NT2/D1 (cell line): ENCODE measurements around the gene COL18A1.
A peak's percentile ranks its signal among the peaks of the same experiment; 100 is the strongest.

ENCODE experiments used
- DNase-seq: peaks from one replicate; pipeline ENCODE4 v3.0.0-alpha.2; 2011; ENCODE audit warnings: low read depth, low spot score
- H3K27me3 ChIP-seq: 2 replicates; pipeline ENCODE4 v1.6.0; 2011; ENCODE audit warnings: mild to moderate bottlenecking; ENCODE audit not compliant: insufficient read length, insufficient read depth
- H3K36me3 ChIP-seq: 2 replicates; pipeline ENCODE4 v1.6.1; 2011; ENCODE audit warnings: mild to moderate bottlenecking, low read length, mixed read lengths; ENCODE audit not compliant: insufficient read depth, insufficient read length
- H3K4me1 ChIP-seq: 2 replicates; pipeline ENCODE4 v1.5.1; 2011; ENCODE audit not compliant: insufficient read depth, insufficient read length
- H3K4me3 ChIP-seq: 2 replicates; pipeline ENCODE4 v1.5.1; 2011; ENCODE audit warnings: low read depth; ENCODE audit not compliant: insufficient read length
- H3K9ac ChIP-seq: 2 replicates; pipeline ENCODE4 v1.6.0; 2011; ENCODE audit warnings: low read depth; ENCODE audit not compliant: insufficient read length
- H3K9me3 ChIP-seq: 2 replicates; pipeline ENCODE4 v1.5.1; 2011; ENCODE audit warnings: mild to moderate bottlenecking, low read length; ENCODE audit not compliant: insufficient read depth
- SUZ12 ChIP-seq: IDR thresholded peaks from 2 replicates; pipeline ENCODE4 v1.6.1; 2011; ENCODE audit not compliant: insufficient read length, insufficient read depth; ENCODE audit errors: extremely low read depth
- YY1 ChIP-seq: IDR thresholded peaks from 2 replicates; pipeline ENCODE4 v1.6.1; 2011; ENCODE audit not compliant: insufficient read length, insufficient read depth
- ZNF274 ChIP-seq: IDR thresholded peaks from 2 replicates; pipeline ENCODE4 v1.6.1; 2011; ENCODE audit warnings: mild to moderate bottlenecking, low read depth, low read length

COL18A1 gene

GRCh38 chr21:45453308-45453950, 48.5 kb downstream of the COL18A1 start:
- Histone ChIP-seq H3K9me3 (peaks cover 10% of the 10 kb centered on the region; the same call in 1 of the 2 replicates), H3K4me1 (peaks cover 39% of the 10 kb centered on the region), H3K27me3 (no peaks in the 10 kb centered on the region), H3K4me3 (no peak overlapping the region), H3K36me3 (peaks cover 90% of the 10 kb centered on the region), H3K9ac (no peak overlapping the region)
- DNase-seq: no peak
- no peak for TF ChIP-seq SUZ12
- no peak for TF ChIP-seq ZNF274
- TF ChIP-seq YY1: no peak

- no peaks in the 10 kb centered on the region for H3K27me3 ChIP-seq
- TF ChIP-seq YY1: no peak
- TF ChIP-seq ZNF274: no peak
- no peak for TF ChIP-seq SUZ12
- no peak for DNase-seq
- H3K9me3 ChIP-seq: peaks cover 10% of the 10 kb centered on the region; the same call in 1 of the 2 replicates
- peaks cover 90% of the 10 kb centered on the region for H3K36me3 ChIP-seq
- H3K9ac ChIP-seq: peak overlapping the region; percentile 39
- H3K4me1 ChIP-seq: peaks cover 43% of the 10 kb centered on the region
- no peak overlapping the region for H3K4me3 ChIP-seq
Observed at GRCh38 chr21:45454060-45454925, 49.3 kb downstream of the COL18A1 start.

GRCh38 chr21:45454926-45455673, 50.1 kb downstream of the COL18A1 start:
- TF ChIP-seq ZNF274 (no peak), SUZ12 (no peak), YY1 (no peak)
- Histone ChIP-seq H3K9ac (peak overlapping the region; percentile 6), H3K27me3 (no peaks in the 10 kb centered on the region), H3K4me3 (no peak overlapping the region), H3K9me3 (peaks cover 10% of the 10 kb centered on the region; the same call in 1 of the 2 replicates), H3K4me1 (peaks cover 43% of the 10 kb centered on the region), H3K36me3 (peaks cover 90% of the 10 kb centered on the region)
- DNase-seq: no peak

- no peak for DNase-seq
- TF ChIP-seq ZNF274 (no peak), SUZ12 (no peak), YY1 (no peak)
- peaks cover 90% of the 10 kb centered on the region for H3K36me3 ChIP-seq
- H3K9ac ChIP-seq: peak overlapping the region; percentile 6
- peaks cover 10% of the 10 kb centered on the region; the same call in 1 of the 2 replicates for H3K9me3 ChIP-seq
- H3K4me1 ChIP-seq: peaks cover 39% of the 10 kb centered on the region
- H3K4me3 ChIP-seq: no peak overlapping the region
- no peaks in the 10 kb centered on the region for H3K27me3 ChIP-seq
Observed at GRCh38 chr21:45455674-45456583, 51.0 kb downstream of the COL18A1 start.

- H3K9me3 ChIP-seq: peaks cover 18% of the 10 kb centered on the region
- H3K27me3 ChIP-seq: no peaks in the 10 kb centered on the region
- no peak for TF ChIP-seq SUZ12
- no peak for TF ChIP-seq ZNF274
- no peak for TF ChIP-seq YY1
- peaks cover 44% of the 10 kb centered on the region for H3K4me1 ChIP-seq
- H3K4me3 ChIP-seq: no peak overlapping the region
- no peak for DNase-seq
- H3K9ac ChIP-seq: peak overlapping the region; percentile 33
- H3K36me3 ChIP-seq: peaks cover 93% of the 10 kb centered on the region
Observed at GRCh38 chr21:45456584-45457160, 51.7 kb downstream of the COL18A1 start.

GRCh38 chr21:45457161-45457831, 52.3 kb downstream of the COL18A1 start:
- Histone ChIP-seq H3K36me3 (peaks cover 93% of the 10 kb centered on the region), H3K9me3 (peaks cover 19% of the 10 kb centered on the region), H3K4me3 (no peak overlapping the region), H3K27me3 (no peaks in the 10 kb centered on the region), H3K4me1 (peaks cover 44% of the 10 kb centered on the region), H3K9ac (peak overlapping the region; percentile 33)
- TF ChIP-seq SUZ12: no peak
- no peak for TF ChIP-seq ZNF274
- TF ChIP-seq YY1: no peak
- DNase-seq: no peak
